Measurements from ENCODE around the gene FGF12. TPM values are rescaled to one million over a fixed set of nuclear protein-coding genes. Genes with fewer than 3 reads are reported as not detected.

Gene FGF12
- 13.0 TPM for total RNA-seq

GRCh38 chr3:192727032-192727847 lies at the start of gene FGF12:
Gene FGF12 (minus strand): TSS chr3:192727541.

Other genes with a start within 250 kb of the FGF12 start
- gene MB21D2, start 190.3 kb upstream of the FGF12 start, total RNA-seq = 17.7 TPM

Data from camera-type eye (tissue), 1 donor.